Liver (tissue), 9 donors: Measurements from ENCODE around the gene MSI2. TPM values are rescaled to one million over a fixed set of nuclear protein-coding genes. Genes with fewer than 3 reads are reported as not detected.

Source experiments
- DNase-seq: peaks from one replicate; pipeline ENCODE4 v3.0.0-alpha.2; 2017; ENCODE audit warnings: low spot score
- H3K27ac ChIP-seq, 2 donors: one replicate each; pipeline ENCODE4 v1.7.0; 2013; ENCODE audit warnings: inconsistent platforms in 2 of 2, low read length in 2 of 2, control low read depth in 1 of 2, low read depth in 1 of 2, mild to moderate bottlenecking in 1 of 2
- H3K27me3 ChIP-seq, 4 donors: one replicate each; pipeline versions ENCODE4 v1.6.1 to v1.7.0; 2013; ENCODE audit warnings: low read length in 3 of 4, inconsistent platforms in 1 of 4, mild to moderate bottlenecking in 1 of 4, moderate library complexity in 1 of 4; ENCODE audit not compliant: control insufficient read depth in 4 of 4, insufficient read depth in 4 of 4
- H3K36me3 ChIP-seq, 4 donors: one replicate each; pipeline versions ENCODE4 v1.6.1 to v1.7.0; 2013; ENCODE audit warnings: low read length in 3 of 4, mild to moderate bottlenecking in 3 of 4, low read depth in 1 of 4, moderate library complexity in 1 of 4; ENCODE audit not compliant: control insufficient read depth in 4 of 4, insufficient read depth in 3 of 4
- H3K4me1 ChIP-seq, 4 donors: one replicate each; pipeline versions ENCODE4 v1.6.1 to v1.7.0; 2013; ENCODE audit warnings: low read length in 3 of 4, mild to moderate bottlenecking in 3 of 4, moderate library complexity in 1 of 4; ENCODE audit not compliant: control insufficient read depth in 4 of 4, insufficient read depth in 4 of 4
- H3K4me3 ChIP-seq, 3 donors: one replicate each; pipeline versions ENCODE4 v1.6.1 to v1.7.0; 2013; ENCODE audit warnings: low read length in 3 of 3, control low read depth in 1 of 3, low read depth in 1 of 3, mild to moderate bottlenecking in 1 of 3
- H3K9ac ChIP-seq, 2 donors: one replicate each; pipeline ENCODE4 v1.7.0; 2013; ENCODE audit warnings: low read length in 2 of 2, mild to moderate bottlenecking in 2 of 2, moderate library complexity in 2 of 2, control low read depth in 1 of 2, low read depth in 1 of 2
- H3K9me3 ChIP-seq, 4 donors: one replicate each; pipeline versions ENCODE4 v1.6.1 to v1.7.0; 2013; ENCODE audit warnings: low read length in 3 of 4; ENCODE audit not compliant: control insufficient read depth in 4 of 4
- ATF3 ChIP-seq: IDR thresholded peaks from 2 replicates; pipeline ENCODE4 v1.6.1; 2016; ENCODE audit warnings: antibody characterized with exemption
- CTCF ChIP-seq: fragments of 150-350 bp; IDR thresholded peaks from 2 replicates; pipeline ENCODE4 v1.5.1; 2017; ENCODE audit warnings: improper control_type of control experiment, low read depth, low read length; ENCODE audit not compliant: missing input control
- EGR1 ChIP-seq, 2 donors: IDR thresholded peaks; 2 replicates each; pipeline ENCODE4 v1.6.1; 2016 to 2018; ENCODE audit warnings: antibody characterized with exemption in 2 of 2, low read depth in 2 of 2
- FOXA1 ChIP-seq: IDR thresholded peaks from 2 replicates; pipeline ENCODE4 v1.6.1; 2016; ENCODE audit warnings: antibody characterized with exemption
- FOXA2 ChIP-seq: IDR thresholded peaks from 2 replicates; pipeline ENCODE4 v1.6.1; 2016; ENCODE audit warnings: antibody characterized with exemption
- GABPA ChIP-seq, 2 donors: IDR thresholded peaks in 1 of 2; conservative IDR thresholded peaks in 1 of 2; 2 replicates each; pipeline ENCODE4 v1.6.1; 2016; ENCODE audit warnings: antibody characterized with exemption in 2 of 2, mild to moderate bottlenecking in 1 of 2, moderate library complexity in 1 of 2
- HNF4A ChIP-seq, 2 donors: conservative IDR thresholded peaks; 2 replicates each; pipeline ENCODE4 v1.6.1; 2016; ENCODE audit warnings: antibody characterized with exemption in 2 of 2, mild to moderate bottlenecking in 2 of 2
- HNF4G ChIP-seq: IDR thresholded peaks from 2 replicates; pipeline ENCODE4 v1.6.1; 2016; ENCODE audit warnings: antibody characterized with exemption
- JUND ChIP-seq, 2 donors: IDR thresholded peaks; 2 replicates each; pipeline ENCODE4 v1.6.1; 2016; ENCODE audit warnings: antibody characterized with exemption in 2 of 2
- MAX ChIP-seq: IDR thresholded peaks from 2 replicates; pipeline ENCODE4 v1.6.1; 2016; ENCODE audit warnings: antibody characterized with exemption
- NR2F2 ChIP-seq: IDR thresholded peaks from 2 replicates; pipeline ENCODE4 v1.6.1; 2016; ENCODE audit warnings: antibody characterized with exemption
- RAD21 ChIP-seq, 2 donors: IDR thresholded peaks; 2 replicates each; pipeline ENCODE4 v1.6.1; 2016; ENCODE audit warnings: antibody characterized with exemption in 2 of 2, mild to moderate bottlenecking in 2 of 2
- REST ChIP-seq: IDR thresholded peaks from 2 replicates; pipeline ENCODE4 v1.6.1; 2016; ENCODE audit warnings: antibody characterized with exemption, mild to moderate bottlenecking
- RXRA ChIP-seq, 2 donors: IDR thresholded peaks; 2 replicates each; pipeline ENCODE4 v1.6.1; 2017 to 2018; ENCODE audit warnings: antibody characterized with exemption in 2 of 2, mild to moderate bottlenecking in 1 of 2
- SP1 ChIP-seq: IDR thresholded peaks from 2 replicates; pipeline ENCODE4 v1.6.1; 2018; ENCODE audit warnings: antibody characterized with exemption, mild to moderate bottlenecking
- TAF1 ChIP-seq: conservative IDR thresholded peaks from 2 replicates; pipeline ENCODE4 v1.6.1; 2016; ENCODE audit warnings: antibody characterized with exemption, mild to moderate bottlenecking
- YY1 ChIP-seq: IDR thresholded peaks from 2 replicates; pipeline ENCODE4 v1.6.1; 2016; ENCODE audit warnings: antibody characterized with exemption, mild to moderate bottlenecking
- ZBTB33 ChIP-seq: IDR thresholded peaks from 2 replicates; pipeline ENCODE4 v1.6.1; 2016; ENCODE audit warnings: antibody characterized with exemption
- WGBS: extraction: QIAGEN DNeasy Blood & Tissue Kit; methylation state at CpG from one replicate; pipeline ENCODE4 v1.1.7; 2013; 5-methylcytosine and 5-hydroxymethylcytosine counted together
- polyA plus RNA-seq, 2 donors: library from polyadenylated mRNA; stranded (reverse) in 1 of 2; unstranded in 1 of 2; fragments of 200-250 nt in 1 of 2; fragments of >200 nt in 1 of 2; fragmentation: Nextera tagmentation in 1 of 2; extraction: Ambion mirVana in 1 of 2; gene quantifications; one replicate each; pipeline versions ENCODE4 v1.2.1 to v1.2.3, GENCODE V29; 2013 to 2015
- total RNA-seq, 2 donors: library from RNA; depleted of rRNA; stranded (reverse); fragments of >200 nt; gene quantifications; one replicate each; pipeline ENCODE4 v1.2.3, GENCODE V29; 2014
- donor health status: healthy.
- donor health status: healthy.
- donor health status: healthy.
- donor health status: healthy.
- donor health status: healthy.

Gene MSI2
- total and polyA plus RNA-seq, 4 donors, result 5.7 to 15.6 (median 9.2) TPM

GRCh38 chr17:57429966-57430365 lies 173.6 kb downstream of the MSI2 start:
- no peaks in the 10 kb centered on the region for H3K36me3 ChIP-seq

GRCh38 chr17:57431415-57431814 lies 175.1 kb downstream of the MSI2 start:
- H3K27me3 ChIP-seq, result no peaks in the 10 kb centered on the region
- H3K4me1 ChIP-seq, result no peaks in the 10 kb centered on the region
- no peak overlapping the region for H3K4me3 ChIP-seq
- H3K27ac ChIP-seq, result no peak overlapping the region
- no peak for DNase-seq
- no peak for TF ChIP-seq REST
- no peak for TF ChIP-seq YY1
- TF ChIP-seq MAX, result no peak
- no peak for TF ChIP-seq CTCF
- TF ChIP-seq HNF4A (conservative IDR thresholded peaks at IDR 0.05), result no peak
- no peak for TF ChIP-seq JUND (IDR thresholded peaks at IDR 0.05)
- no peak for TF ChIP-seq TAF1
- no peak for TF ChIP-seq HNF4G
- TF ChIP-seq RXRA (IDR thresholded peaks at IDR 0.05), result no peak
- no peak for TF ChIP-seq FOXA2
- TF ChIP-seq GABPA (IDR thresholded peaks at IDR 0.05 in 1 of 2, conservative IDR thresholded peaks at IDR 0.05 in 1 of 2), result no peak
- TF ChIP-seq EGR1 (IDR thresholded peaks at IDR 0.05; ENCODE audit: low read depth in 2 of 2), result no peak
- no peak for TF ChIP-seq RAD21 (IDR thresholded peaks at IDR 0.05)
- TF ChIP-seq FOXA1, result no peak
- no peak for TF ChIP-seq ATF3
- no peak for TF ChIP-seq SP1
- TF ChIP-seq ZBTB33, result no peak
- no peaks in the 10 kb centered on the region for H3K36me3 ChIP-seq
- H3K9ac ChIP-seq, result no peak overlapping the region
- no peaks in the 10 kb centered on the region for H3K9me3 ChIP-seq
- 92% methylated on average over 3 of the region's 3 CpGs for WGBS

More at GRCh38 chr17:57429966-57430365, 173.6 kb downstream of the MSI2 start:
- Histone ChIP-seq H3K27ac (no peak overlapping the region), H3K4me3 (no peak overlapping the region), H3K27me3 (no peaks in the 10 kb centered on the region), H3K9me3 (no peaks in the 10 kb centered on the region), H3K4me1 (no peaks in the 10 kb centered on the region), H3K9ac (no peak overlapping the region)
- WGBS, result 96% methylated on average over 4 of the region's 4 CpGs
- no peak for DNase-seq
- no peak for TF ChIP-seq RAD21 (IDR thresholded peaks at IDR 0.05)
- no peak for TF ChIP-seq GABPA (IDR thresholded peaks at IDR 0.05 in 1 of 2, conservative IDR thresholded peaks at IDR 0.05 in 1 of 2)
- TF ChIP-seq JUND (IDR thresholded peaks at IDR 0.05), result no peak
- no peak for TF ChIP-seq SP1
- no peak for TF ChIP-seq NR2F2
